H1 (cell line): Measurements from ENCODE around the gene ATP13A2. TPM values are rescaled to one million over a fixed set of nuclear protein-coding genes. Genes with fewer than 3 reads are reported as not detected.

ENCODE experiments used
- CTCF ChIA-PET: fragments of 300-600 bp; sonication (Branson Sonifier 250); formaldehyde crosslinking; loops from one replicate; lab custom pipeline; 2021; ENCODE audit not compliant: partially characterized antibody; lab: Charles Lee
- POLR2A ChIA-PET: fragments of 300-600 bp; sonication (Branson Sonifier 250); formaldehyde crosslinking; loops from one replicate; lab custom pipeline; 2021; ENCODE audit warnings: inconsistent platforms; ENCODE audit not compliant: partially characterized antibody; lab: Charles Lee
- DNase-seq, 2 experiments: peaks; one replicate each; pipeline versions ENCODE4 v3.0.0 to v3.0.0-alpha.2; 2010 to 2022; ENCODE audit warnings: low spot score in 2 of 2, low read depth in 1 of 2, mixed read lengths in 1 of 2
- FAIRE-seq: peaks from 2 replicates; lab custom pipeline; 2011; peaks lifted over from hg19 to GRCh38; lab: Jason Lieb, UNC
- H2AFZ ChIP-seq: 2 replicates; pipeline ENCODE4 v1.8.1; 2012; ENCODE audit warnings: low read length, inconsistent platforms
- H2AK5ac ChIP-seq: 2 replicates; pipeline ENCODE4 v1.6.1; 2013; ENCODE audit warnings: low read depth, low read length
- H2BK120ac ChIP-seq: replicated peaks from 2 replicates; pipeline ENCODE3; 2013; ENCODE audit warnings: low read depth, low read length, inconsistent platforms
- H2BK12ac ChIP-seq: 2 replicates; pipeline ENCODE4 v1.6.1; 2013; ENCODE audit warnings: low read depth, low read length
- H2BK15ac ChIP-seq: 2 replicates; pipeline ENCODE4 v1.6.1; 2013; ENCODE audit warnings: low read length
- H2BK20ac ChIP-seq: 2 replicates; pipeline ENCODE4 v1.6.1; 2013; ENCODE audit warnings: low read length
- H2BK5ac ChIP-seq: 2 replicates; pipeline ENCODE4 v1.6.1; 2013; ENCODE audit warnings: low read depth, low read length
- H3K14ac ChIP-seq: 2 replicates; pipeline ENCODE4 v1.6.1; 2013; ENCODE audit warnings: inconsistent platforms; ENCODE audit not compliant: insufficient read length
- H3K18ac ChIP-seq: 2 replicates; pipeline ENCODE4 v1.6.1; 2013; ENCODE audit warnings: low read length; ENCODE audit errors: extremely low read depth
- H3K23ac ChIP-seq: 2 replicates; pipeline ENCODE4 v1.6.1; 2013; ENCODE audit warnings: inconsistent platforms; ENCODE audit not compliant: insufficient read length
- H3K23me2 ChIP-seq: 2 replicates; pipeline ENCODE4 v1.6.1; 2013; ENCODE audit warnings: low read depth, low read length
- H3K27ac ChIP-seq: 2 replicates; pipeline ENCODE4 v1.6.1; 2011; ENCODE audit warnings: low read depth, low read length, inconsistent platforms
- H3K27me3 ChIP-seq, 4 experiments: replicated peaks in 1 of 4; 1 replicate in 1 of 4; 2 replicates in 3 of 4; pipeline versions ENCODE4 v1.6.1 to v1.8.1; 2011 to 2013; ENCODE audit warnings: low read length in 3 of 4, mild to moderate bottlenecking in 3 of 4, inconsistent platforms in 2 of 4, mixed read lengths in 2 of 4, moderate library complexity in 1 of 4; ENCODE audit not compliant: control insufficient read depth in 3 of 4, insufficient read depth in 3 of 4; ENCODE audit errors: extremely low read depth in 1 of 4
- H3K36me3 ChIP-seq, 4 experiments: 2 replicates each; pipeline versions ENCODE4 v1.6.1 to v1.8.1; 2011 to 2013; ENCODE audit warnings: mild to moderate bottlenecking in 4 of 4, low read length in 3 of 4, moderate library complexity in 2 of 4, control low read depth in 1 of 4, inconsistent platforms in 1 of 4; ENCODE audit not compliant: insufficient read depth in 4 of 4, control insufficient read depth in 2 of 4
- H3K4ac ChIP-seq: replicated peaks from 2 replicates; pipeline ENCODE3; 2013; ENCODE audit warnings: low read length, low read depth, mixed read lengths, inconsistent platforms; ENCODE audit not compliant: insufficient read length
- H3K4me1 ChIP-seq, 4 experiments: replicated peaks in 1 of 4; 1 replicate in 1 of 4; 2 replicates in 3 of 4; pipeline versions ENCODE4 v1.6.1 to v1.8.1; 2011 to 2013; ENCODE audit warnings: low read length in 3 of 4, inconsistent platforms in 2 of 4, mixed read lengths in 1 of 4; ENCODE audit not compliant: insufficient read depth in 4 of 4, control insufficient read depth in 3 of 4
- H3K4me2 ChIP-seq, 2 experiments: 2 replicates each; pipeline versions ENCODE4 v1.6.1 to v1.8.1; 2011 to 2013; ENCODE audit warnings: low read depth in 2 of 2, low read length in 2 of 2, control low read depth in 1 of 2, inconsistent platforms in 1 of 2, mild to moderate bottlenecking in 1 of 2; ENCODE audit not compliant: insufficient read depth in 1 of 2
- H3K4me3 ChIP-seq, 4 experiments: fragments of 200-600, 300-600 bp in 1 of 4; sonication (generic), shearing (Covaris generic), sonication (Bioruptor Twin) in 1 of 4; 2 replicates each; pipeline versions ENCODE4 v1.5.1 to v1.8.1; 2011 to 2016; ENCODE audit warnings: low read length in 4 of 4, low read depth in 3 of 4, control low read depth in 2 of 4, inconsistent platforms in 2 of 4, mild to moderate bottlenecking in 2 of 4, mixed read lengths in 1 of 4, moderate library complexity in 1 of 4; ENCODE audit not compliant: insufficient read depth in 2 of 4; ENCODE audit errors: extremely low read depth in 1 of 4
- H3K56ac ChIP-seq: replicated peaks from 2 replicates; pipeline ENCODE3; 2013; ENCODE audit warnings: low read depth, mild to moderate bottlenecking, mixed read lengths, low read length, inconsistent platforms; ENCODE audit not compliant: insufficient read length
- H3K79me1 ChIP-seq: 2 replicates; pipeline ENCODE4 v1.6.1; 2013; ENCODE audit warnings: low read depth, low read length, control low read depth
- H3K79me2 ChIP-seq, 2 experiments: 2 replicates each; pipeline versions ENCODE4 v1.6.1 to v1.8.1; 2012 to 2013; ENCODE audit warnings: low read length in 2 of 2, mild to moderate bottlenecking in 2 of 2, inconsistent platforms in 1 of 2; ENCODE audit not compliant: insufficient read depth in 2 of 2, control insufficient read depth in 1 of 2
- H3K9ac ChIP-seq, 4 experiments: replicated peaks in 1 of 4; 1 replicate in 1 of 4; 2 replicates in 3 of 4; pipeline versions ENCODE4 v1.6.1 to v1.8.1; 2011 to 2013; ENCODE audit warnings: low read depth in 3 of 4, low read length in 3 of 4, control low read depth in 2 of 4, mild to moderate bottlenecking in 2 of 4, moderate library complexity in 2 of 4, inconsistent platforms in 1 of 4; ENCODE audit errors: extremely low read depth in 1 of 4
- H3K9me3 ChIP-seq, 2 experiments: 2 replicates each; pipeline versions ENCODE4 v1.6.1 to v1.8.1; 2012 to 2013; ENCODE audit warnings: mild to moderate bottlenecking in 2 of 2, moderate library complexity in 2 of 2, control low read depth in 1 of 2, inconsistent platforms in 1 of 2, low read depth in 1 of 2, low read length in 1 of 2, mixed read lengths in 1 of 2; ENCODE audit not compliant: insufficient read depth in 2 of 2
- H4K20me1 ChIP-seq, 2 experiments: replicated peaks in 1 of 2; 2 replicates each; pipeline versions ENCODE3 to v1.8.1; 2011 to 2013; ENCODE audit warnings: inconsistent platforms in 2 of 2, low read length in 2 of 2, mild to moderate bottlenecking in 1 of 2; ENCODE audit not compliant: insufficient read depth in 2 of 2, control insufficient read depth in 1 of 2
- H4K5ac ChIP-seq: 2 replicates; pipeline ENCODE4 v1.6.1; 2013; ENCODE audit warnings: low read length, low read depth, mixed read lengths, inconsistent platforms; ENCODE audit not compliant: insufficient read length
- H4K8ac ChIP-seq: 2 replicates; pipeline ENCODE4 v1.8.0; 2013; ENCODE audit warnings: mild to moderate bottlenecking, moderate library complexity, low read length, inconsistent platforms; ENCODE audit not compliant: insufficient read depth; ENCODE audit errors: extremely low read depth
- H4K91ac ChIP-seq: replicated peaks from 2 replicates; pipeline ENCODE3; 2013; ENCODE audit warnings: low read length, mixed read lengths, inconsistent platforms; ENCODE audit not compliant: insufficient read length
- ATF2 ChIP-seq: IDR thresholded peaks from 2 replicates; pipeline ENCODE4 v1.6.1; 2012; ENCODE audit warnings: low read length, inconsistent platforms
- HDAC2 ChIP-seq, 2 experiments: fragments of 300-600 bp in 1 of 2; sonication (generic) in 1 of 2; IDR thresholded peaks; 2 replicates each; pipeline ENCODE4 v1.6.1; 2011 to 2012; ENCODE audit warnings: low read depth in 2 of 2, low read length in 2 of 2, mild to moderate bottlenecking in 2 of 2, moderate library complexity in 2 of 2, borderline replicate concordance in 1 of 2, inconsistent platforms in 1 of 2
- KDM1A ChIP-seq: fragments of 200-600, 300-600 bp; sonication (generic); IDR thresholded peaks from 2 replicates; pipeline ENCODE4 v1.7.1; 2016; ENCODE audit warnings: mild to moderate bottlenecking, low read length, borderline replicate concordance
- WGBS, 2 experiments: shearing (Covaris generic) in 1 of 2; methylation state at CpG; one replicate each; pipeline versions ENCODE4 v1.1.6 to v1.1.7; 2013 to 2015; ENCODE audit warnings: low lambda C conversion rate in 2 of 2, mixed read lengths in 2 of 2, inconsistent platforms in 1 of 2, low coverage in 1 of 2, missing lambda C conversion rate in 1 of 2; ENCODE audit not compliant: insufficient replicate concordance in 2 of 2, insufficient coverage in 1 of 2, insufficient read length in 1 of 2; ENCODE audit errors: extremely low coverage in 1 of 2, missing lambda C conversion rate in 1 of 2; 5-methylcytosine and 5-hydroxymethylcytosine counted together
- polyA plus RNA-seq, 7 experiments: library from polyadenylated mRNA; depleted of rRNA in 3 of 7; stranded (reverse) in 5 of 7; unstranded in 2 of 7; fragments of >200 nt in 5 of 7; fragments of 200-250 nt in 2 of 7; gene quantifications; 1 replicate in 5 of 7; 2 replicates in 1 of 7; 4 replicates in 1 of 7; pipeline versions ENCODE4 v1.2.1 to v1.2.3, GENCODE V29; 2011 to 2013; ENCODE audit warnings: missing spikeins in 2 of 7, mixed read lengths in 2 of 7
- total RNA-seq: library from RNA; stranded (reverse); fragmentation: NEBNext Ultra II Directional; extraction: Animal tissue kit (Norgen Biotek cat#: 25700); gene quantifications from 2 replicates; pipeline ENCODE4 v1.2.1, GENCODE V29; 2021

ATP13A2 gene
- total and polyA plus RNA-seq, 2 of the 8 experiments (the other 6 are each of a cell fraction or from before 2014, with no cell fraction given): 82.1 to 83.6 TPM

DNA sequence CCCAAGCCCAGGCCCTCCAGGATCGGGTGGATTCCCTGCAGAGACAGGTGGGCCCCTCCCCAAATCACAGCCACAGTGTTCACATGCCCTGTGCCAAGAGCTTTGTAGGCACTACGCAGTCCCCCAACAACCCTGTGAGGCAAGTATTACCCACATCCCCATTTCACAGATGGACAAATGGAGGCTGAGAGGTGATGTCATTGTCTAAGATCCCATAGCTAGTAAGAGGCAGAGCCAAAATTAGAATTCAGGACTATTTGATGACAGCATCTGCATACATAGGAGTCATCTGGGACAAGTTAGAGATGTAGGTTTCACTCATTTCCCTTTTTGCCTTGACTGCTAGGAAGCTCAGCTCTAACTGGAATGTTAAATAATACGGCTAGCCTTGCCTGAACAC is 43.4 kb downstream of the ATP13A2 start:
- H3K79me1 ChIP-seq: no peaks in the 10 kb centered on the region
- no peak overlapping the region for H3K18ac ChIP-seq
- H3K79me2 ChIP-seq: no peaks in the 10 kb centered on the region
- no peak overlapping the region for H2BK20ac ChIP-seq
- no peak overlapping the region for H2AFZ ChIP-seq
- H3K56ac ChIP-seq: no peak overlapping the region
- no peaks in the 10 kb centered on the region for H3K27me3 ChIP-seq
- TF ChIP-seq HDAC2 (IDR thresholded peaks at IDR 0.05; ENCODE audit: borderline replicate concordance in 1 of 2, low read depth in 2 of 2, low read length in 2 of 2): no peak
- 0 out of 2 replicates have a peak, but pooled peaks have one; percentile 24 for TF ChIP-seq ATF2
- TF ChIP-seq KDM1A: peak; percentile 46; the same call in 1 of the 2 replicates
- no peak overlapping the region for H2BK5ac ChIP-seq
- peaks cover 3% of the 10 kb centered on the region; the same call in 1 of the 2 replicates for H3K23me2 ChIP-seq
- H3K9ac ChIP-seq: no peak overlapping the region
- DNase-seq (no peak), FAIRE-seq (no peak)
- H4K5ac ChIP-seq: no peak overlapping the region
- no peak overlapping the region for H3K23ac ChIP-seq
- H2BK15ac ChIP-seq: no peak overlapping the region
- no peak overlapping the region for H2BK12ac ChIP-seq
- no peaks in the 10 kb centered on the region for H3K9me3 ChIP-seq
- CTCF ChIA-PET: interaction anchor here (0.6 to 14.3 kb wide), 5 partner anchors 16 to 1499 kb away, joined by 3 to 267 read pairs (median 5); partner anchors contain the start of gene MFAP2
- H4K8ac ChIP-seq: no peak overlapping the region
- H3K27ac ChIP-seq: no peak overlapping the region
- H3K14ac ChIP-seq: no peak overlapping the region
- H3K4me2 ChIP-seq: no peak overlapping the region
- POLR2A ChIA-PET: interaction anchor here (0.6 to 9.5 kb wide), 4 partner anchors 8 to 673 kb away, joined by 3 to 92 read pairs (median 4); partner anchors contain the start of gene MFAP2
- peaks cover 0 to 11% (median 8%) of the 10 kb centered on the region in 4 experiments; a peak in 6 of 7 replicates for H3K4me1 ChIP-seq
- WGBS, 2 experiments: 96% methylated on average over 3 of the region's 3 CpGs; no CpG with 5 or more reads in 1 of the 2 experiments
- H3K4me3 ChIP-seq: no peak overlapping the region
- H2AK5ac ChIP-seq: no peak overlapping the region
- H3K36me3 ChIP-seq: peaks cover 7 to 35% (median 20%) of the 10 kb centered on the region in 4 experiments; a peak in 7 of 8 replicates
- no peak overlapping the region for H2BK120ac ChIP-seq
- H4K20me1 ChIP-seq: peaks cover 8 to 14% of the 10 kb centered on the region in 2 experiments
- H3K4ac ChIP-seq: no peak overlapping the region
- H4K91ac ChIP-seq: no peak overlapping the region
